T-helper 2 cell (primary cell): ENCODE data around the gene PRKAB1.
"Not testable (repeated sequence)": the region's sequence is repeated elsewhere in the genome, so short reads cannot be mapped to it uniquely, and the experiment has no call there.

ENCODE experiments used
- DNase-seq, 5 experiments: peaks; one replicate each; pipeline versions ENCODE4 v3.0.0 to v3.0.0-alpha.2; 2012 to 2022

Gene PRKAB1

DNA sequence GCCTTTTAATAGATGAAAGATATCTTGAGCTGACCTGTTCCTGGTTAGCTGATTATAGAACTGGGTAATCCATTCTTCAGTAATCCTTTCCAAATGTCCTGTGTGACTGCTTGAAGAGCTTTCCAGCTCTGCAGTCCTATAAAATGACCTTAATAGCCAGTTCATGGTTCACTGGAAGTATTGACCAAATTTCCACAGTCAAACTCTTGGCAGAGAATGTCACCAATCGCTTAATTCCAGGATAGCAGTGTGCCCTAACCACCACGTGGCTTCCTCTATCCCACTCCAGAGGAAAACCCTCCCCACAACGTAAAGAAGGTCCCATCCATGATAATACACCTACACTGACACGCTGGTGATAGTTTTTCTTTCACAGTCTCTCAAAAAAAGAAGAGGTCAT, 17.4 kb downstream of the PRKAB1 start:
- DNase-seq: no peak

- no peak for DNase-seq
These were observed 18.4 kb downstream of the PRKAB1 start for GRCh38 chr12:119686355-119686754.

DNA sequence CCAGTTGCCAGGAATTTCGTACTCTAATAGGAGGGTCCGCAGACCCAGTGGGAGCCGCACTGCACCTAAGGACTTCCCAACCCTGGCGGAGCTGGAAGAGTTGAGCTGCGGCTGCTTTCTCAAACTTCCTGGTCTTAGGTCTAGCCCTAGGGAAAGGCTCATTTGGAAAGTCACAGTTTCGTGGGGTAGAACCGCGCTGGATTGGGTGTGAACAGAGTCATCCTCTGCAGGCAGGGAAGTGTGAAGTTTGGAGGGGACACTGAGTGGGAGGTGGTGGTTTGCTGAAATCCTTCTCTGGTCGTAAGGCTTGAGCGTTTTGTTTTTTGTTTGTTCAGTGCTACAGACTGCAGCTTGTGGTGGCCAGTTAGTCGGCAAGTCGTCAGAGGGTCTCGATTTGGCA, 18.8 kb downstream of the PRKAB1 start:
- no peak for DNase-seq

DNA sequence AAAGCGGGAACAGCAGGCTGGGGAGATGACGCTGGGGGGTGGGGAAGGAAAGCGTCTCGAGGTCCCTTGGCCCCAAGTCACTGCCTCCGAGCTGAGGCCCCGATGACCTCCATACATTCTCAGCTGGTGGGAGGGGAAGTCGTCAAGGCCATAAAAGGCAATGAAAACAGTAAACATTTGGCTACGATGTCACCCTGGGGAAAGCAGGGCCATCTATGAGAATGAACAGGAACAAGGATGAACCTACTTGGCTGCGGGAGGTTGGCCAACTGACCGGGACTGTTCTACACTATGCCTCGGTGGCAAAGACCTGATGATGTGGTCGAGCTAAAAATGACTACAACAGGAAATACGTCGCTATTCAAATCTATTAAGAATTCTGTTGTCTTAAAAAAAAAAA, 19.5 kb downstream of the PRKAB1 start:
- no peak for DNase-seq

DNA sequence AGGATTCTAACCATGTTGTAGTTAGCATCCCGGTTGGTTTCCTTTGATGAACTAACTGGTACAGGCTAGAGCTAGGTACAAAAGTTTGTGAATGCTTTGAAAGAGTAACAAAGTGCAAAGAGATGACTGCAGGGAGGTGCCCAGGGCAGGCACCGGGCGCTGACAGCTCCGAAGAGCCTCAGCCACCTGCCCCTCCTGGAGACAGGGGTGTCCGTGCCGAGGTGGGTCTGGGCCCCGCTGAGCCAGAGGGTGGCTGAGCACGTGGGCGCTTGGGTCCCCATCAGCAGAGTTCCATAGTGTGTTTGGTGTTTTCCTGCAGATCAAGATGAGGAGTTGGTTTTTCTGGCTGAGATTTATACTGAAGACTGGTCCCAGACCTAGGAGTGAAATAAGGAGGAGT, 19.9 kb downstream of the PRKAB1 start:
- DNase-seq: no peak

GRCh38 chr12:119689935-119690500, 22.1 kb downstream of the PRKAB1 start:
- no peak for DNase-seq

GRCh38 chr12:119691202-119691810, 23.4 kb downstream of the PRKAB1 start:
- no peak for DNase-seq

GRCh38 chr12:119692410-119692809, 24.5 kb downstream of the PRKAB1 start:
- DNase-seq: no peak

DNA sequence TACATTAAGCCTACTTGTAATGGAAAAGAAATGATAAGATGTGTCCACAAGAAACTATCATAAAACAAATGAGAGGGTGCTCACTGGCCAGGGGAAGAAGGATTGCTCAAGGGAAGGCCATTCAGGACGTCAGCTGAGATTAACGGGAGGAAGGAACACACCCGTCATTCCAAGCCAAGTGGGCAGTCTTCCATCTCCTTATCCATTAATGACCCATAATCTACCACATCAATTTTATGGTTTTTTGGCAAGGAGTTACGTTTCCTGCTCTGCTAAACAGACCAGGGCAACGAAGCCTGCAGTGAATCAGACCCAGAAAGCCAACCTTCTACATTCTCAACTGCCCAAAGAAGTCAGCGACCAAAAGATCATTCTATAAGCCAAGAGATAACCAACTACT, 25.1 kb downstream of the PRKAB1 start:
- DNase-seq: no peak

GRCh38 chr12:119693511-119693910, 25.6 kb downstream of the PRKAB1 start:
- DNase-seq: no peak

- DNase-seq: no peak
These were observed 26.2 kb downstream of the PRKAB1 start for GRCh38 chr12:119694111-119694510.

DNA sequence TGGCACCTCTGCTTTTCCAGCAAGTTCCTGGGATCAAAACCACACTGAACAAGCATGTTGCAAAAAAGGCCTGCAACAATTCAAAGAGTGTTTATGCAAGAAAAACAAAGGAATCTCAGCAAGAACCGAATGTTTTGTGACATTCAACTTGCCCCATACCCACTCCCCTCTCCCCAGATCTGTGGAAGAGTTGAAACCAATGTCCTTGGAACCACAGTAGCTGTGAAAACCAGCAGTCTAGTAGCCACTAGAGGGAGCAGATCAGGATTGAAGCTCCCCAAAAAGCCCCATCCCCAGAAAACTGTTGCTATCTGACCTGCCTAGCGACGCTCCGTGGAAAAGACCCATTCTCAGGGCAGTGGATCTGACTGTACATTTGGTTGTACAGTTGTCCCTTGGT, 27.1 kb downstream of the PRKAB1 start:
- DNase-seq: no peak

DNA sequence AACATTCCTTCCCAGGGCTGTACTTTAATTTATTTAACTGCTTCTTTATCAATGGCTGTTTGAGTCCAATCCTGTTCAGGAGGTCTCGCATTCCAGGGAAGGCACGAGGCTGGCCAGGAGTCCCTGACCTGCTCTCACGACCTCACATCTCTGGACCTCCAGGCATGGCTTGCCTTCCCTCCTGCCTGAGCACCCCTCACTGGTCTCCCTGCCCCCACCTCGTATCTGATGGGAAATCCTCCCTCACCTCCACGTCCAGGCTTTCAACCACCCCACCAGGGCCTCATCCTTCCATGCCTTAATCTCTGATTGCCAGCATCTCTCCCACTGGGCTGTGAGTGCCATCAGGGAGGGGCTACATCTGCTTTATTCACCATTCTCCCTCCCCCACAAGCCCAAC, 29.0 kb downstream of the PRKAB1 start:
- no peak for DNase-seq

DNA sequence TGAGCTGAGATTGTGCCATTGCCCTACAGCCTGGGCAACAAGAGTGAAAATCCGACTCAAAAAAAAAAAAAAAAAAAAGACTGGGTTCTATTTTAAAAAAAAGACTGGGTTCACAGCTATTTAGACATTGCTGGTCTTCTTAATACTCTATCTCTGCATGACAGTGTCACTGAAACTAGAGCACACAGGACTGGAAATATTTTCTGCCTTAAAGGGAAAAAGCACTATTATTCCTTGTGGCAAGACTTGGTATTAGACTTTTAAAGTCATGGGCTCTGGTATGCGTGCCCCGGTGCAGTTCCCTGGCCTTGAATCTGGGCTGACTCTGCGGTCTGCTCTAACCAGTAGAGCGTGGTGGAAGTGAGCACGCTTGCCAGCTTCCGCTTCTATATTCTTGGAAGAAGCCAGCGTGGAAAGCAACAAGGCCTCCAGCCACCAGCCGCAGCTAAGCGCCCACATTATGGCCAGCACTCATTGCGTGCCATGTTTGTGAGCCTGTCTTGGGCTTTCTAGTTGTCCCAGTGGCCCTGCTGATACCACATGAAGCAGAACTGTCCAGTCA, 31.3 kb downstream of the PRKAB1 start:
- no peak for DNase-seq

GRCh38 chr12:119700078-119700477, 32.1 kb downstream of the PRKAB1 start:
- DNase-seq: no peak

DNA sequence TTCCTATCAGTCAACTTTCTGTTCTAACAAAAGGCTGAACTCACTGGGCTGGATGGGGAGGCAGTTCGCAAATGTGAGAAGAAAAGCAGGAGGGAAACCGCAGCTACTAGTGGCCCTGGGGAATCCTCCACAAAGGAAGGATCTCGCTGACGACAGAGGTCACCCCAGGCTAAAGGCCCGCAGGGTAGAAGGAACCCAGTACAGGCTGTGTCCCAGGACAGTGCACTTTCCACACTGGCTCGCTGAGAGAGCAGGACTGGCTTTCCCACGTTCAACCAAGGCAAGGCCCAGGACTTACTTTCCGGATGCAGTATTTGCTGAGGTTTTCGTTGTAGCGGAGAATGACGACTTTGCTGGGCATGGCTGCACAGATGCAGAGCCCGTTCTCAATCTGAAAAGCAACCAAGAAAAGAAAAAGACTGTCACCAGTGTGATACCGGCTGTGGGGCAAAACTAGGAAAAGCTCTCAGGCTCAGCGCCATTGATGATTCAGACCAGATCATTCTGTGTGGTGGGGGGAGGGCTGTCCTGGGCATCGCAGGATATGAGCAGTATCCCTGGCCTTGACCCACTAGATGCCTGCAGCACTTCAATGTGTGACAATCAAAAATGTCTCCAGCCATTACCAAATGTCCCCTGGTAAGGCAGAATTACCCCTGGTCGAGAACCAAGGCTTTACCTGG, 36.3 kb downstream of the PRKAB1 start:
- DNase-seq: no peak

DNA sequence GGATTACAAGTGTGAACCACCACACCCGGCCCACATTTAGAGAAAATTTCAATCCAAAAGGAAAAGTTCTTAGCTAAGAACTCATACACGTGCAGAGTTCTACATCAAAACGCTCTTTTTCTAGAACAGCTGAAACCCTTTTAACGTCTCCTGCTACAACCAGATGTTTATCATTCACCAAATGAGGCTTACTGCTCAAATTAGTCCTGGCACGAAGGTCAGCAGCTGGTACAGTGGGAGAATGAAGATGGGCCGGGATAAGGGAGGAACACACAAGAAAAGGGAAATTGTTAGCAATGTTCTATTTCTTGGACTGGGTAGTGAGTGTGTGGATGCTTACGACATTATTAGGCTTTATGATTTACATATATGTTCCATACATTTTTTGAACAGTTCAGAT, 37.2 kb downstream of the PRKAB1 start:
- no peak for DNase-seq

GRCh38 chr12:119706427-119706826, 38.5 kb downstream of the PRKAB1 start:
- DNase-seq: not testable (repeated sequence)

DNA sequence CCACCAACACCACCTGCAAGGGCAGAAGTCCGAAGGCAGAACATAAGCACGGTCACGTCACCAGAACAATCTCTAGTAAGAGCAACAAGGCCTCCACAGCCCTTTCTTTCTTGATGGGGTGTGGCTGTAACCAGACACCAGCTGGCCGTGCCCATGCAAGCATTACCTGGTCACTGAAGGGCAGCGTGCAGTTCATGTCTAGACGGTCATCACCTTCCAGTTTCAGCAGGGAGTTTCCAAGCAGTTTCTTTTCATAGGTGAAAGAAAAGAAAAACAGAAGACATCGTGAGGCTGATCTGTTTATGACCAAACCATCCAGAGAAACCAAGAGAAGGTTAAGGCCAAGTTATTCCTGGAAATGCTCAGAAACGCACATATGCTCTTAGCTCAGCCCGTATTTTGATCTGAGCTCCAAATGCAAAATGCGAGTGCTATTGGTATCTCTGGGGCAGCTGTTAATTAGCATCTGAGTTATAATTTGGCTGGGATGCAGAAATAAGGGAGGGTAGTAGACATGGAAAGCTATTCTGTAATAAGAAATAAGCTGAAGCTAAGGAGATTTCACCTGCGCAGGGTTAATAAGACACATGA, 42.5 kb downstream of the PRKAB1 start:
- no peak for DNase-seq

GRCh38 chr12:119710965-119711551, 43.1 kb downstream of the PRKAB1 start:
- DNase-seq: no peak

- DNase-seq: no peak
These were observed 43.8 kb downstream of the PRKAB1 start for GRCh38 chr12:119711693-119712092.

GRCh38 chr12:119712721-119713120, 44.8 kb downstream of the PRKAB1 start:
- no peak for DNase-seq

- DNase-seq: no peak
These were observed 45.7 kb downstream of the PRKAB1 start for GRCh38 chr12:119713551-119714031.
